ENCODE measurements around the gene MRPS7.

The MRPS7 gene

DNA sequence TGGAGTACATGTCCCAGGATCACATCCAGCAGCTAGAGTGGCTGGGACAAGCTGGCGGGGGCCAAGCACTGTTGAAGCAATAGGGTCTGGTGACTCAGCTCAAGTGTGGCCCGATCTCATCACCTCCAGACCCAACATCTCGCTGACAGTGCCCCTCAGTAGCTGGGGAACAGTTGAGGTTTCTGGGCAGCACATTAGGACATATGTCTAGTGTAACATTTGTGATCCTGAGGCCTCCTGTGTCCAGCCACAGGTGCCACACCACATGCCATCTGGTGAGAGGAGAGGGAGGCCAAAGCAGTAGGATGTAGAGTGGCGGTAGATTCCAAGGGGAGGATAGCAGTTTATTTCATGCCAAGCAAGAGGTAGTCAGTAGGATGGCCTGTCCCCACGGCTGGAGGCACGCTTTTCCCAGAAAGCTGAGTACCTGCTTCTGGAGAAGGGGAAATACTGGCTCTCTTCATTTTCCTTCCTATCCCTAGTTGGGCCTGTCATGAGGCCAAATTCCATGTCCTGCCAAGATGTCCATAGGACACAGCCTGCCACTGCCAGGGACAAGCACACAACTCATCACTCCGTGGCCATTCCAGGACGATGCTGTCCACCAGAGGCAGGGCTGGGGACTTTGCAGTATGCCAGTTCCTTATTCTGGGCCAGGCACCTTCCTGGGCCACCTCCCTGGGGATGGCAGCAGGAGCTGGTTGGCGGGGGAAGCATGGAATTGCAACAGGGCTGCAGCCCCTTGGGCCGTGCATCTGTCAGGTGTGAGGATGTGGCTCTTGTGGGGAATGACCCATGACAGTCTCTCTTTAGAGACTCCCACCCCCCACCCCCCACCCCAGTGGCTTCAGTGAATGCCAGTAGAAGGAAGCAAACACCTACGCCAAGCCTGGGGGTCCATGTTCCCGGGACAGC is 24.3 kb upstream of the MRPS7 start:
- Histone ChIP-seq H3K27ac (ENCODE audit: low read depth in 2 of 2, low read length in 2 of 2) (no peak overlapping the region), H3K4me1 (ENCODE audit: control insufficient read depth in 2 of 2, insufficient read depth in 2 of 2, low read length in 2 of 2) (no peaks in the 10 kb centered on the region), H3K36me3 (ENCODE audit: control insufficient read depth in 2 of 2, insufficient read depth in 2 of 2, low read length in 2 of 2) (peaks cover 79 to 81% of the 10 kb centered on the region in 2 donors), H3K27me3 (ENCODE audit: control insufficient read depth in 2 of 2, insufficient read depth in 2 of 2, low read length in 2 of 2) (no peaks in the 10 kb centered on the region), H3K4me3 (ENCODE audit: low read length in 2 of 2) (no peak overlapping the region), H3K9ac (ENCODE audit: low read depth in 1 of 2, low read length in 2 of 2) (no peak overlapping the region), H3K9me3 (ENCODE audit: control insufficient read depth in 2 of 2, low read length in 2 of 2) (no peaks in the 10 kb centered on the region)

DNA sequence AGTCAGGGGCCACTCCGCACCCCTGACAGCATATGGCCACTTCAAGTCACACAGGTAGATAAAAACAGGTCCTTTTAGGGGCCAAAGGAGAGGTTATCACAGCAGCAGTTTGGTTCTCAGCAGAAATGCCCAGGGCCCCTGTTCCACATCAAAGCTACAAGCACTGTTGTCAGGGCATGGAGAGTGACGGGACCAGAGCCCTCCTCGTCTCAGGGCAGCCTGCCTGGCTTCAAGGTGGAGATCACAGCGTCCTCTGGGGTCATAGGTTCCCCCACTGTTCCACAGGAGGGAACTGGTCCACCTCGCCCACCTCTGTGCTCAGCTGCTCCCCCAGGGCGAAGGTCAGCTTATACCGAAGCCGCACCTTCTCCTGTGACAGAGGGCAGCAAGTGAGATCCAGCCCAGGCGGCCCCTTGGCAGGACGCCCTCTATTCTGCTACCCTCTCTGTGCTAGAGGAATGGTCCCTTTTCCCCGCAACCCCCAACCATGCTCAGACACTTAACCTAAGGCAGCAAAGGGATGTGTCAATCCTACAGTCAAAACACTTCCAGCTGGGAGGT is 23.6 kb upstream of the MRPS7 start:
- H3K4me1 ChIP-seq (ENCODE audit: control insufficient read depth in 2 of 2, insufficient read depth in 2 of 2, low read length in 2 of 2): no peaks in the 10 kb centered on the region
- H3K36me3 ChIP-seq (ENCODE audit: control insufficient read depth in 2 of 2, insufficient read depth in 2 of 2, low read length in 2 of 2): peaks cover 79 to 81% of the 10 kb centered on the region in 2 donors
- H3K9ac ChIP-seq (ENCODE audit: low read depth in 1 of 2, low read length in 2 of 2): no peak overlapping the region
- H3K9me3 ChIP-seq (ENCODE audit: control insufficient read depth in 2 of 2, low read length in 2 of 2): no peaks in the 10 kb centered on the region
- H3K27me3 ChIP-seq (ENCODE audit: control insufficient read depth in 2 of 2, insufficient read depth in 2 of 2, low read length in 2 of 2): no peaks in the 10 kb centered on the region
- H3K4me3 ChIP-seq (ENCODE audit: low read length in 2 of 2): no peak overlapping the region
- no peak overlapping the region for H3K27ac ChIP-seq (ENCODE audit: low read depth in 2 of 2, low read length in 2 of 2)

DNA sequence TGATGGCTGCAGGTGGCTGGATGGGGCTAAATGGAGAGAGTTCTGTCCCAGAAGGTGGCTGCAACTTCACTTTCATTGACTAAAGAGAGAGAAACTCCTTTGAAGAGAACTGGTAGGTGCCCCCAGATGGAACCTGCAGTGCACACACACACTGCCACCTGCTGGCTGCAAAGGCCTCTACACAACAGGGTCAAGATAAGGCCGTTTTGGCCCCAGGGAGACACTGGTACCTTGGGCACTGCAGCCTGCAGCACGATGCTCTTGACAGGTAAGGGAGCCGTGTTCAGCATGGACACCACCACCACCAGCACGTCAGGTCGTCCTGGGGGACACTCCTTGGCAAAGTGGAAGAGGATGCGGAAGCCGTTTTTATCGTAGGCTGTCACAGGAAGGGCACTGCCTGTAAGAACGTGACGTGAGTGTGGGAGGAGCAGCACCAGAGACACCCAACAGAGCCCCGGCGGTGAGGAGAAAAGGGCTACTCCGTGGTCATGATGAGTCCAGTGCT is 22.9 kb upstream of the MRPS7 start:
- Histone ChIP-seq H3K36me3 (ENCODE audit: control insufficient read depth in 2 of 2, insufficient read depth in 2 of 2, low read length in 2 of 2) (peaks cover 85 to 87% of the 10 kb centered on the region in 2 donors), H3K9ac (ENCODE audit: low read depth in 1 of 2, low read length in 2 of 2) (no peak overlapping the region), H3K27ac (ENCODE audit: low read depth in 2 of 2, low read length in 2 of 2) (no peak overlapping the region)

DNA sequence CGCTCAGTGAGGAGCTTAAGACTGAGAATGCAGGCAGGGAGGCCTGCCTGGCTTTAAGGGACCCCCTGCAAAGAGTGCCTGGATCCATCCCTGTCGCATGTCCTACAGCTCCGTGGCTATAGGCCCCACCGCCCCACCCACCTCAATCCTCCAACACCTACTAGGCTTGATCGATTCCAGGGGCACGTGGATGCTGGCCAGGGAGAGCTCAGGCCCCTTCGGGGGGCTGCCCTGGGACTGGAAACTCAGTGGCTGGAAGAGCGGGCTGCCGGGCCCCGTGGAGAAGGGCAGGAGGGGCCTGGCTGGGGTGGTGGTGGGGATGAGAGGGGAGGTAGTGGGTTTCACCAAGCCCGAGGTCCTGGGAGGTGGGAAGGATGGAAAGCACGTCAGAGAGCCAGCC is 22.5 kb upstream of the MRPS7 start:
- H3K4me3 ChIP-seq (ENCODE audit: low read length in 2 of 2): no peak overlapping the region
- H3K36me3 ChIP-seq (ENCODE audit: control insufficient read depth in 2 of 2, insufficient read depth in 2 of 2, low read length in 2 of 2): peaks cover 88 to 90% of the 10 kb centered on the region in 2 donors
- no peaks in the 10 kb centered on the region for H3K9me3 ChIP-seq (ENCODE audit: control insufficient read depth in 2 of 2, low read length in 2 of 2)
- no peaks in the 10 kb centered on the region for H3K4me1 ChIP-seq (ENCODE audit: control insufficient read depth in 2 of 2, insufficient read depth in 2 of 2, low read length in 2 of 2)
- no peaks in the 10 kb centered on the region for H3K27me3 ChIP-seq (ENCODE audit: control insufficient read depth in 2 of 2, insufficient read depth in 2 of 2, low read length in 2 of 2)
- H3K9ac ChIP-seq (ENCODE audit: low read depth in 1 of 2, low read length in 2 of 2): no peak overlapping the region
- H3K27ac ChIP-seq (ENCODE audit: low read depth in 2 of 2, low read length in 2 of 2): no peak overlapping the region

More for the DNA sequence above, 22.9 kb upstream of the MRPS7 start:
- no peak overlapping the region for H3K4me3 ChIP-seq (ENCODE audit: low read length in 2 of 2)
- H3K4me1 ChIP-seq (ENCODE audit: control insufficient read depth in 2 of 2, insufficient read depth in 2 of 2, low read length in 2 of 2): no peaks in the 10 kb centered on the region
- H3K27me3 ChIP-seq (ENCODE audit: control insufficient read depth in 2 of 2, insufficient read depth in 2 of 2, low read length in 2 of 2): no peaks in the 10 kb centered on the region
- H3K9me3 ChIP-seq (ENCODE audit: control insufficient read depth in 2 of 2, low read length in 2 of 2): no peaks in the 10 kb centered on the region

DNA sequence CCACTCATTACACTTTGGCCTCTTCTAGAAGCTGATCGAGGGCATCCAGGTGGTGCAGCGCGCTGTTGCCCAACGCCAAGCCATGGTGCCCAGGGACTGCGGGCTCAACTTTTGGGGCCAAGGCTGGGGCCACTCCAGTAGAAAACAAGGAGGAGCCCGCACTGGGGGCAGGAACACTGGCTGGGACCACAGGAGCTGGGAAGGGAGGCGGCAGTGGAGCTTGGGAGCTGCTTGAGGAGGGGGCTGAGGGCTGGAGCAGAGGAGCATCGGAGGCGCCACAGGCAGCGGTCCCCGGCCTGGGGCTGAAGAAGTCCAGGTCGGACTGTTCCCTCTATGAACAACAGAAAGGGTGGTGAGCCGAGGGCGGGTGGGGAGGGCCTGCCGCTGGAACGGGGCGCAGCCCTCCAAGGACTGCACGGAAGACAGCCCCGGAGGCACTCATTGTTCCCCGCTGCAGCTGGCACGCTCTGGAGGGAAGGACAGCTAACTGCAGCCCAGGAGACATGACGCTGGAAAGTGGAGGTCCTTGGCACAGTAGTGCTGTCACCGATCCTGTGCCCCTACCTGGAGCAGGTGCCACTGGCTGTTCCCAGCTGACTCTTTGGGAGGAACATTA is 21.8 kb upstream of the MRPS7 start:
- Histone ChIP-seq H3K4me1 (ENCODE audit: control insufficient read depth in 2 of 2, insufficient read depth in 2 of 2, low read length in 2 of 2) (peaks cover 0 to 3% of the 10 kb centered on the region in 2 donors), H3K4me3 (ENCODE audit: low read length in 2 of 2) (no peak overlapping the region), H3K36me3 (ENCODE audit: control insufficient read depth in 2 of 2, insufficient read depth in 2 of 2, low read length in 2 of 2) (peaks cover 86 to 87% of the 10 kb centered on the region in 2 donors), H3K27ac (ENCODE audit: low read depth in 2 of 2, low read length in 2 of 2) (no peak overlapping the region), H3K9ac (ENCODE audit: low read depth in 1 of 2, low read length in 2 of 2) (no peak overlapping the region), H3K9me3 (ENCODE audit: control insufficient read depth in 2 of 2, low read length in 2 of 2) (no peaks in the 10 kb centered on the region), H3K27me3 (ENCODE audit: control insufficient read depth in 2 of 2, insufficient read depth in 2 of 2, low read length in 2 of 2) (no peaks in the 10 kb centered on the region)

DNA sequence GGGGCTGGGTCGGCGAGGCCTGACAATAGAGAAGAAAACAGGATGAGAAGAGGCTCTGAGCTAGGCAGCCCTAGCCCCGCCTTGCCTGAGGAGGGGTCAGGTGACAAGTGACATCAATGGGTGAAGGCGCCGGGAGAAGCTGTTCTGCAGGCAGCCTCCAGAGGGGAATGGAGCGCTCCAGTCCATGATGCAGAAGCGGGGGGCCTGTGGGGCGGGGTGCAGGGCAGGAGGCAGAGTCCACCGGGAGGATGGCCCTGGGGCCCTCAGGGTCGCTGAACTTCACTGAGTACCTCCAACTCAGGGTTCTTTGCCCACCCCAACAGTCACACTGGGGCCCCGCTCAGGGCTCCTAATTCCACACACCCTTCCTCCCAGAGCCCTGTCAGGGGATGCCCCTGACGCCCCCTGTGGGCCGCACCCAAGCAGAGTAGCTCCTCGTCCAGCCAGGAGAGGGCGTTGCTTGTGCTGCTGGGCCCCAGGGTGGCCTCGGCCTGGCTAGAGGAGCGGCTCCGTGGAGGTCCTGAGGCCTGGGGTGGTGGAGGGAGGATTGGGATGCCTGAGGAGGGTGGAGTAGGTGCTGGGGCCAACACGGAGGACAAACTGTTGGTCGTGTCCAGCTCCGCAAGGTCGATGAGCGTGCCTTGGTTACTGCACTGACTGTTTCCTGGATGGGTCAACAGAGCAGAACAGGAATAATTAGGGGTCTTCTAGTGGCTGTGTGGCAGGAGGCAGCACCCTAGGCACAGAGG is 21.1 kb upstream of the MRPS7 start:
- Histone ChIP-seq H3K27ac (ENCODE audit: low read depth in 2 of 2, low read length in 2 of 2) (no peak overlapping the region), H3K4me3 (ENCODE audit: low read length in 2 of 2) (no peak overlapping the region), H3K4me1 (ENCODE audit: control insufficient read depth in 2 of 2, insufficient read depth in 2 of 2, low read length in 2 of 2) (peaks cover 0 to 4% of the 10 kb centered on the region in 2 donors), H3K27me3 (ENCODE audit: control insufficient read depth in 2 of 2, insufficient read depth in 2 of 2, low read length in 2 of 2) (no peaks in the 10 kb centered on the region), H3K36me3 (ENCODE audit: control insufficient read depth in 2 of 2, insufficient read depth in 2 of 2, low read length in 2 of 2) (peaks cover 86 to 88% of the 10 kb centered on the region in 2 donors), H3K9ac (ENCODE audit: low read depth in 1 of 2, low read length in 2 of 2) (no peak overlapping the region), H3K9me3 (ENCODE audit: control insufficient read depth in 2 of 2, low read length in 2 of 2) (no peaks in the 10 kb centered on the region)

DNA sequence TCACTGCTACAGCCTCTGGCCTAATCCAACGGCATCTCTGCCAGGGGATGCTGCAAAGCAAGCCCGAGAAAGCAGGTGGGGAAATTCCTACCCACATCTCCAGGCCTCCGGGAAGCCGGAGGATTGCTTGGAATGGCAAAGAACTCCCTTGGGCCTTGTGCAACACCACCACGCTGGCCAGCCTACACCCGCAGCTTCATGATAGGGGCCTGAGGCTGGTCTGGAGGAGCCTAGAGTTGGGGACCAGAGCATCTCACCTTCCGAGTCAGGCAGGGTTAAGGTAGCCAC is 20.6 kb upstream of the MRPS7 start:
- Histone ChIP-seq H3K27me3 (ENCODE audit: control insufficient read depth in 2 of 2, insufficient read depth in 2 of 2, low read length in 2 of 2) (no peaks in the 10 kb centered on the region), H3K9ac (ENCODE audit: low read depth in 1 of 2, low read length in 2 of 2) (no peak overlapping the region), H3K4me3 (ENCODE audit: low read length in 2 of 2) (no peak overlapping the region), H3K4me1 (ENCODE audit: control insufficient read depth in 2 of 2, insufficient read depth in 2 of 2, low read length in 2 of 2) (peaks cover 0 to 4% of the 10 kb centered on the region in 2 donors), H3K9me3 (ENCODE audit: control insufficient read depth in 2 of 2, low read length in 2 of 2) (no peaks in the 10 kb centered on the region), H3K36me3 (ENCODE audit: control insufficient read depth in 2 of 2, insufficient read depth in 2 of 2, low read length in 2 of 2) (peaks cover 89% of the 10 kb centered on the region in 2 donors), H3K27ac (ENCODE audit: low read depth in 2 of 2, low read length in 2 of 2) (no peak overlapping the region)

DNA sequence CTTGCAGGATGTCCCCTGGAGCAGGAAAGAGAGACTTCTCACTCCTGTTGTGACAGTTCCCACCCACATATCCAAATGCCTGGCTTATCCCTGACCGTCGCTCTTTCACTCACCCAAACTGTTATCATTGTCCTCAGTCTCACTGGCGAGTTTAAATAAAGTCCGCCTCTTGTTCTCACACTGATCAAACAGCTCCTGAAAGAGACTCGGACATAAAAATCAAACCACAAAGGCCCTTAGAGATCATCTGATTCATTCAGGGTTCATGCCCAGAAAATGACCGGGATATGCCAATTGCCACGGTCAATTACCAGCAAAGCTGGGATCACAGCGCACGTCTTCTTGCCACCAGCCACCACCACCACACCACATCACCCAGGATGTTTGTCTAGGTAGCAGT is 20.2 kb upstream of the MRPS7 start:
- peaks cover 89 to 90% of the 10 kb centered on the region in 2 donors for H3K36me3 ChIP-seq (ENCODE audit: control insufficient read depth in 2 of 2, insufficient read depth in 2 of 2, low read length in 2 of 2)
- no peak overlapping the region for H3K4me3 ChIP-seq (ENCODE audit: low read length in 2 of 2)
- no peaks in the 10 kb centered on the region for H3K27me3 ChIP-seq (ENCODE audit: control insufficient read depth in 2 of 2, insufficient read depth in 2 of 2, low read length in 2 of 2)

DNA sequence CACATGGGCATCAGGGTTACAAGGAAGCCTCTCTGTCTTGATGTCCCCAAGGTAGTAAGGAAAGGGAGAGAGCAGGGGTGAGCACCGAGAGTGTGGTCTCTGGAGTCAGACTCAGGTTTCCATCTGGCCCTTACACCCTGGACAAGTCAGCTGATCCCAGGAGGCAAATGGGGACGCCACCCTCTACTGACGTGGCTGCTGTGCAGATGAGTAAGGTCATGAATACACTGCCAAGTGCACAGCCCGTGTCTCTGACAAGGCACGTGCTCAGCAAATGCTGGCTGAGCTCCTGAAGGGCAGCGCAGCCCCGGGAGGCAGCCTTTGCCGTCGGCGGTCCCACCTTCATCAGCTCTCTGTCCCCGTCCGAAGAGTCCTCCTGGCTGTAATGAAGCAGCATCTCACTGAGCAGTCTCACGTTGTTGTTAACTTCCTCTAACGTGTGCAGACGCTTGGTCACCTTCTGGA is 19.7 kb upstream of the MRPS7 start:
- H3K9me3 ChIP-seq (ENCODE audit: control insufficient read depth in 2 of 2, low read length in 2 of 2): no peaks in the 10 kb centered on the region
- H3K9ac ChIP-seq (ENCODE audit: low read depth in 1 of 2, low read length in 2 of 2): peak overlapping the region in 1 of 2 donors; percentile 14
- no peak overlapping the region for H3K4me3 ChIP-seq (ENCODE audit: low read length in 2 of 2)
- no peaks in the 10 kb centered on the region for H3K27me3 ChIP-seq (ENCODE audit: control insufficient read depth in 2 of 2, insufficient read depth in 2 of 2, low read length in 2 of 2)
- H3K4me1 ChIP-seq (ENCODE audit: control insufficient read depth in 2 of 2, insufficient read depth in 2 of 2, low read length in 2 of 2): peaks cover 0 to 4% of the 10 kb centered on the region in 2 donors
- peaks cover 86 to 88% of the 10 kb centered on the region in 2 donors for H3K36me3 ChIP-seq (ENCODE audit: control insufficient read depth in 2 of 2, insufficient read depth in 2 of 2, low read length in 2 of 2)
- H3K27ac ChIP-seq (ENCODE audit: low read depth in 2 of 2, low read length in 2 of 2): peak overlapping the region in 1 of 2 donors; percentile 38

More for the DNA sequence above, 20.2 kb upstream of the MRPS7 start:
- Histone ChIP-seq H3K9ac (ENCODE audit: low read depth in 1 of 2, low read length in 2 of 2) (no peak overlapping the region), H3K9me3 (ENCODE audit: control insufficient read depth in 2 of 2, low read length in 2 of 2) (no peaks in the 10 kb centered on the region), H3K27ac (ENCODE audit: low read depth in 2 of 2, low read length in 2 of 2) (no peak overlapping the region), H3K4me1 (ENCODE audit: control insufficient read depth in 2 of 2, insufficient read depth in 2 of 2, low read length in 2 of 2) (peaks cover 0 to 4% of the 10 kb centered on the region in 2 donors)

Measured in mucosa of rectum (tissue), 2 donors.